Activated naive CD4-positive, alpha-beta T cell treated with anti-CD3 and anti-CD28 coated beads, Interleukin-2, amount 50 U/mL, for 72 hours (primary cell): ENCODE results near the gene C14orf119. TPM values are rescaled to one million over a fixed set of nuclear protein-coding genes. Genes with fewer than 3 reads are reported as not detected.
A peak's percentile ranks its signal among the peaks of the same experiment; 100 is the strongest.

Experiments used
- ATAC-seq, 2 donors: fragments of 150-1000 bp; cut with Tn5 transposase; 2 replicates each; pipeline ENCODE4 v1.10.0; 2021; ENCODE audit warnings: mild to moderate bottlenecking in 2 of 2, moderate library complexity in 2 of 2
- DNase-seq, 2 donors: peaks; one replicate each; pipeline ENCODE4 v3.0.0; 2021 to 2022; ENCODE audit warnings: low spot score in 2 of 2
- H3K27ac Mint-ChIP-seq, 2 donors: one replicate each; pipeline ENCODE4 v1.8.0; 2022; ENCODE audit warnings: mild to moderate bottlenecking in 2 of 2, mixed read lengths in 2 of 2
- H3K36me3 Mint-ChIP-seq, 2 donors: one replicate each; pipeline ENCODE4 v1.8.0; 2022; ENCODE audit warnings: mixed read lengths in 2 of 2
- H3K9me3 Mint-ChIP-seq, 2 donors: one replicate each; pipeline ENCODE4 v1.8.0; 2022; ENCODE audit warnings: mixed read lengths in 2 of 2
- total RNA-seq, 2 donors: library from RNA; stranded (reverse); gene quantifications; one replicate each; pipeline ENCODE4 v1.2.3, GENCODE V29; 2022

C14orf119 gene
- 10 to 100 TPM; 36.5 to 49.1 TPM for total RNA-seq

GRCh38 chr14:23095196-23096108, at the start of gene C14orf119:
C14orf119 (plus strand) TSS chr14:23095505; CDS start chr14:23097659, 2,154 bp downstream.
- ATAC-seq: peak; percentile 88 to 93
- peak in 1 of 2 donors; percentile 99 for DNase-seq
- Mint-ChIP-seq H3K9me3 (no peaks in the 10 kb centered on the region), H3K36me3 (peaks cover 22 to 34% of the 10 kb centered on the region in 2 donors), H3K27ac (no peak within 1 kb of the TSS)

- no peak overlapping the region for H3K27ac Mint-ChIP-seq
- DNase-seq (no peak), ATAC-seq (no peak)
- no peaks in the 10 kb centered on the region for H3K36me3 Mint-ChIP-seq
- H3K9me3 Mint-ChIP-seq: no peaks in the 10 kb centered on the region
Measured at GRCh38 chr14:23047034-23047634, 48.2 kb upstream of the C14orf119 start.

- no peak for DNase-seq
- H3K27ac Mint-ChIP-seq: no peak overlapping the region
- ATAC-seq: no peak
- no peaks in the 10 kb centered on the region for H3K9me3 Mint-ChIP-seq
- H3K36me3 Mint-ChIP-seq: no peaks in the 10 kb centered on the region
Measured at GRCh38 chr14:23047751-23048693, 47.3 kb upstream of the C14orf119 start.

GRCh38 chr14:23049011-23049410, 46.3 kb upstream of the C14orf119 start:
- Mint-ChIP-seq H3K36me3 (no peaks in the 10 kb centered on the region), H3K9me3 (no peaks in the 10 kb centered on the region), H3K27ac (no peak overlapping the region)
- ATAC-seq (no peak), DNase-seq (no peak)

- ATAC-seq (no peak), DNase-seq (no peak)
- no peaks in the 10 kb centered on the region for H3K36me3 Mint-ChIP-seq
- no peak overlapping the region for H3K27ac Mint-ChIP-seq
- no peaks in the 10 kb centered on the region for H3K9me3 Mint-ChIP-seq
Measured at GRCh38 chr14:23051141-23052057, 43.9 kb upstream of the C14orf119 start.

GRCh38 chr14:23052182-23052623, 43.1 kb upstream of the C14orf119 start:
- ATAC-seq (no peak), DNase-seq (no peak)
- H3K36me3 Mint-ChIP-seq: no peaks in the 10 kb centered on the region
- no peak overlapping the region for H3K27ac Mint-ChIP-seq
- no peaks in the 10 kb centered on the region for H3K9me3 Mint-ChIP-seq

GRCh38 chr14:23052671-23053070, 42.6 kb upstream of the C14orf119 start:
- ATAC-seq (no peak), DNase-seq (no peak)
- Mint-ChIP-seq H3K36me3 (no peaks in the 10 kb centered on the region), H3K27ac (no peak overlapping the region), H3K9me3 (no peaks in the 10 kb centered on the region)

GRCh38 chr14:23053426-23053825, 41.9 kb upstream of the C14orf119 start:
- no peaks in the 10 kb centered on the region for H3K9me3 Mint-ChIP-seq
- ATAC-seq (no peak), DNase-seq (no peak)
- no peaks in the 10 kb centered on the region for H3K36me3 Mint-ChIP-seq
- no peak overlapping the region for H3K27ac Mint-ChIP-seq

GRCh38 chr14:23054000-23054811, 41.1 kb upstream of the C14orf119 start:
- Mint-ChIP-seq H3K36me3 (no peaks in the 10 kb centered on the region), H3K9me3 (no peaks in the 10 kb centered on the region), H3K27ac (no peak overlapping the region)
- DNase-seq: peak in 1 of 2 donors; percentile 54
- ATAC-seq: no peak

- no peak for DNase-seq
- H3K27ac Mint-ChIP-seq: no peak overlapping the region
- no peaks in the 10 kb centered on the region for H3K9me3 Mint-ChIP-seq
- H3K36me3 Mint-ChIP-seq: no peaks in the 10 kb centered on the region
- no peak for ATAC-seq
Measured at GRCh38 chr14:23055147-23055550, 40.2 kb upstream of the C14orf119 start.

GRCh38 chr14:23055621-23056144, 39.6 kb upstream of the C14orf119 start:
- H3K27ac Mint-ChIP-seq: no peak overlapping the region
- H3K9me3 Mint-ChIP-seq: no peaks in the 10 kb centered on the region
- no peaks in the 10 kb centered on the region for H3K36me3 Mint-ChIP-seq
- DNase-seq: no peak
- ATAC-seq: no peak

- peak; percentile 65 to 75 for ATAC-seq
- peak; percentile 66 to 74 for DNase-seq
- H3K36me3 Mint-ChIP-seq: no peaks in the 10 kb centered on the region
- H3K9me3 Mint-ChIP-seq: no peaks in the 10 kb centered on the region
- H3K27ac Mint-ChIP-seq: peak overlapping the region in 1 of 2 donors; percentile 10
Measured at GRCh38 chr14:23056145-23056955, 39.0 kb upstream of the C14orf119 start.

GRCh38 chr14:23056956-23057756, 38.1 kb upstream of the C14orf119 start, which contains the start of gene CDH24:
CDH24 (minus strand) TSS chr14:23057520; CDS start chr14:23055733, 1,787 bp downstream.
- peaks cover 0 to under 1% of the 10 kb centered on the region in 2 donors for H3K36me3 Mint-ChIP-seq
- DNase-seq: peak; percentile 67 to 74
- H3K9me3 Mint-ChIP-seq: no peaks in the 10 kb centered on the region

More at GRCh38 chr14:23056956-23057756, 38.1 kb upstream of the C14orf119 start, which contains the start of gene CDH24:
- H3K27ac Mint-ChIP-seq: peak within 1 kb of the TSS in 1 of 2 donors; percentile 81
- ATAC-seq: peak; percentile 62 to 80
